GM18951 (cell line): ENCODE data around the gene ACLY.
A peak's percentile ranks its signal among the peaks of the same experiment; 100 is the strongest.

Experiments used
- POLR2A ChIP-seq: IDR thresholded peaks from 4 replicates; pipeline ENCODE4 v1.6.1; 2011; ENCODE audit warnings: mild to moderate bottlenecking; ENCODE audit not compliant: insufficient read length, insufficient read depth; ENCODE audit errors: extremely low read depth
- in situ Hi-C: fragments of 300-500 bp; cut with MboI; formaldehyde crosslinking; loops from one replicate; pipeline ENCODE4 v1.12.0; 2022; ENCODE audit warnings: low sequenced_read_pairs, mixed read lengths, inconsistent platforms; ENCODE audit not compliant: unreplicated experiment

The ACLY gene

GRCh38 chr17:41930009-41930832 is 11.5 kb upstream of the ACLY start, which contains the start of gene ODAD4:
Gene ODAD4, plus strand, starts transcription at chr17:41930617. Its CDS starts 107 bp downstream, at chr17:41930724.
- TF ChIP-seq POLR2A, result peak; percentile 95
- in situ Hi-C loops, result no loop called here

GRCh38 chr17:41928693-41929251 is 10.0 kb upstream of the ACLY start:
- in situ Hi-C loops, result no loop called here
- TF ChIP-seq POLR2A, result no peak

- in situ Hi-C loops, result no loop called here
- no peak for TF ChIP-seq POLR2A
These were observed 7.3 kb upstream of the ACLY start for GRCh38 chr17:41925991-41926590.

- TF ChIP-seq POLR2A, result no peak
- in situ Hi-C loops, result no loop called here
These were observed 1.8 kb upstream of the ACLY start for GRCh38 chr17:41920580-41920955.

- in situ Hi-C loops, result no loop called here
These were observed 1.3 kb upstream of the ACLY start for GRCh38 chr17:41919840-41920579.

GRCh38 chr17:41919165-41919817 is 540 bp upstream of the ACLY start:
- TF ChIP-seq POLR2A, result no peak
- in situ Hi-C loops, result no loop called here

More at GRCh38 chr17:41919840-41920579, 1.3 kb upstream of the ACLY start:
- no peak for TF ChIP-seq POLR2A

GRCh38 chr17:41917679-41918313 is 955 bp downstream of the ACLY start:
- in situ Hi-C loops, result no loop called here
- TF ChIP-seq POLR2A, result no peak

GRCh38 chr17:41917192-41917591 is 1.6 kb downstream of the ACLY start:
- no peak for TF ChIP-seq POLR2A
- in situ Hi-C loops, result no loop called here

- TF ChIP-seq POLR2A, result no peak
- in situ Hi-C loops, result no loop called here
These were observed 3.2 kb downstream of the ACLY start for GRCh38 chr17:41915566-41915965.

- in situ Hi-C loops, result no loop called here
- no peak for TF ChIP-seq POLR2A
These were observed 3.7 kb downstream of the ACLY start for GRCh38 chr17:41915020-41915419.

GRCh38 chr17:41914358-41914766 is 4.4 kb downstream of the ACLY start:
- in situ Hi-C loops, result no loop called here
- no peak for TF ChIP-seq POLR2A

- in situ Hi-C loops, result no loop called here
These were observed 5.0 kb downstream of the ACLY start for GRCh38 chr17:41913798-41914197.

More at GRCh38 chr17:41913798-41914197, 5.0 kb downstream of the ACLY start:
- no peak for TF ChIP-seq POLR2A
